Measurements from ENCODE around the gene DARS2. TPM values are rescaled to one million over a fixed set of nuclear protein-coding genes. Genes with fewer than 3 reads are reported as not detected.
"Not testable (repeated sequence)": the region's sequence is repeated elsewhere in the genome, so short reads cannot be mapped to it uniquely, and the experiment has no call there.

Gene DARS2
- total RNA-seq (10 to 100 TPM; 39.4 to 42.5 TPM), polyA plus RNA-seq (9.4 TPM)

GRCh38 chr1:173824315-173825081 lies at the start of gene DARS2, which contains the start of gene CENPL:
Gene DARS2, plus strand, starts transcription at chr1:173824673. Its CDS starts 557 bp downstream, at chr1:173825230.
Gene CENPL, minus strand, starts transcription at chr1:173824883. Its CDS starts 13,584 bp downstream, at chr1:173811299.
- H3K27me3 Mint-ChIP-seq, result no peaks in the 10 kb centered on the region
- H3K4me3 ChIP-seq (ENCODE audit: low read length), result peak within 1 kb of the TSS; percentile 95
- H3K4me1 Mint-ChIP-seq, result peaks cover 38 to 71% (median 57%) of the 10 kb centered on the region in 3 donors
- H3K27ac ChIP-seq (ENCODE audit: low read depth, low read length), result peak within 1 kb of the TSS; percentile 93
- peaks cover 18% of the 10 kb centered on the region for H3K4me1 ChIP-seq (ENCODE audit: insufficient read depth, low read length)
- peaks cover 0 to 19% (median 7%) of the 10 kb centered on the region in 3 donors for H3K36me3 Mint-ChIP-seq
- peak; percentile 79 to 93 (median 91) for DNase-seq
- ChIA-PET CTCF (interaction anchor here (0.7 to 2.8 kb wide), 12 partner anchors 10 to 1081 kb away, joined by 3 to 23 read pairs (median 4); partner anchors contain the start of genes GAS5, KLHL20 and ZBTB37), POLR2A (interaction anchor here (0.6 to 2.0 kb wide), 10 partner anchors 9 to 1175 kb away, joined by 3 to 15 read pairs (median 5); partner anchors contain the start of genes GAS5, KLHL20, PRDX6 and RC3H1)
- H3K4me3 Mint-ChIP-seq, result peak within 1 kb of the TSS; percentile 89 to 99 (median 92)
- no peaks in the 10 kb centered on the region for H3K36me3 ChIP-seq (ENCODE audit: insufficient read depth, low read length)
- no peaks in the 10 kb centered on the region for H3K9me3 ChIP-seq (ENCODE audit: low read length)
- no peaks in the 10 kb centered on the region for H3K9me3 Mint-ChIP-seq
- no peaks in the 10 kb centered on the region for H3K27me3 ChIP-seq (ENCODE audit: insufficient read depth, low read length, poor library complexity, severe bottlenecking)
- H3K27ac Mint-ChIP-seq, result peak within 1 kb of the TSS; percentile 89 to 99 (median 94)

GRCh38 chr1:173775578-173776226 lies 48.8 kb upstream of the DARS2 start:
- Mint-ChIP-seq H3K27ac (peak overlapping the region in 4 of 8 donors; percentile 12 to 84 (median 36)), H3K27me3 (no peaks in the 10 kb centered on the region), H3K36me3 (peaks cover 3 to 79% (median 28%) of the 10 kb centered on the region in 3 donors), H3K4me3 (no peak overlapping the region), H3K4me1 (peaks cover 4 to 34% (median 18%) of the 10 kb centered on the region in 3 donors), H3K9me3 (no peaks in the 10 kb centered on the region)
- Histone ChIP-seq H3K9me3 (ENCODE audit: low read length) (no peaks in the 10 kb centered on the region), H3K4me1 (ENCODE audit: insufficient read depth, low read length) (no peaks in the 10 kb centered on the region), H3K27ac (ENCODE audit: low read depth, low read length) (no peak overlapping the region), H3K36me3 (ENCODE audit: insufficient read depth, low read length) (peaks cover 16% of the 10 kb centered on the region), H3K4me3 (ENCODE audit: low read length) (no peak overlapping the region), H3K27me3 (ENCODE audit: insufficient read depth, low read length, poor library complexity, severe bottlenecking) (no peaks in the 10 kb centered on the region)
- POLR2A ChIA-PET, result no interaction called here
- CTCF ChIA-PET, result no interaction called here
- DNase-seq, result no peak

GRCh38 chr1:173779936-173780335 lies 44.5 kb upstream of the DARS2 start:
- H3K27ac Mint-ChIP-seq, result peak overlapping the region in 3 of 8 donors; percentile 7 to 23 (median 17)
- peaks cover 43% of the 10 kb centered on the region for H3K36me3 ChIP-seq (ENCODE audit: insufficient read depth, low read length)
- no peak overlapping the region for H3K4me3 Mint-ChIP-seq
- no peak for DNase-seq
- ChIA-PET CTCF (no interaction called here), POLR2A (no interaction called here)
- no peaks in the 10 kb centered on the region for H3K9me3 ChIP-seq (ENCODE audit: low read length)
- H3K27me3 Mint-ChIP-seq, result no peaks in the 10 kb centered on the region
- peaks cover 3 to 90% (median 32%) of the 10 kb centered on the region in 3 donors for H3K36me3 Mint-ChIP-seq
- no peak overlapping the region for H3K27ac ChIP-seq (ENCODE audit: low read depth, low read length)
- no peaks in the 10 kb centered on the region for H3K4me1 ChIP-seq (ENCODE audit: insufficient read depth, low read length)
- H3K9me3 Mint-ChIP-seq, result no peaks in the 10 kb centered on the region
- peaks cover 4 to 30% (median 15%) of the 10 kb centered on the region in 3 donors for H3K4me1 Mint-ChIP-seq
- H3K27me3 ChIP-seq (ENCODE audit: insufficient read depth, low read length, poor library complexity, severe bottlenecking), result no peaks in the 10 kb centered on the region
- no peak overlapping the region for H3K4me3 ChIP-seq (ENCODE audit: low read length)

GRCh38 chr1:173784997-173785396 lies 39.5 kb upstream of the DARS2 start:
- H3K36me3 ChIP-seq (ENCODE audit: insufficient read depth, low read length), result peaks cover 47% of the 10 kb centered on the region
- no peak overlapping the region for H3K4me3 Mint-ChIP-seq
- peaks cover 0 to 77% (median 14%) of the 10 kb centered on the region in 3 donors for H3K36me3 Mint-ChIP-seq
- no peak for DNase-seq
- no peaks in the 10 kb centered on the region for H3K27me3 ChIP-seq (ENCODE audit: insufficient read depth, low read length, poor library complexity, severe bottlenecking)
- ChIA-PET POLR2A (no interaction called here), CTCF (no interaction called here)
- peak overlapping the region in 1 of 8 donors; percentile 2 for H3K27ac Mint-ChIP-seq
- H3K4me1 Mint-ChIP-seq, result no peaks in the 10 kb centered on the region
- H3K9me3 Mint-ChIP-seq, result no peaks in the 10 kb centered on the region
- H3K27me3 Mint-ChIP-seq, result no peaks in the 10 kb centered on the region
- H3K4me3 ChIP-seq (ENCODE audit: low read length), result no peak overlapping the region
- H3K27ac ChIP-seq (ENCODE audit: low read depth, low read length), result no peak overlapping the region
- H3K4me1 ChIP-seq (ENCODE audit: insufficient read depth, low read length), result no peaks in the 10 kb centered on the region
- H3K9me3 ChIP-seq (ENCODE audit: low read length), result no peaks in the 10 kb centered on the region

GRCh38 chr1:173789841-173790240 lies 34.6 kb upstream of the DARS2 start:
- Mint-ChIP-seq H3K4me3 (no peak overlapping the region), H3K9me3 (no peaks in the 10 kb centered on the region), H3K36me3 (peaks cover 0 to 37% (median 4%) of the 10 kb centered on the region in 3 donors), H3K4me1 (no peaks in the 10 kb centered on the region), H3K27ac (peak overlapping the region in 1 of 8 donors; percentile 56), H3K27me3 (no peaks in the 10 kb centered on the region)
- H3K4me3 ChIP-seq (ENCODE audit: low read length), result no peak overlapping the region
- H3K36me3 ChIP-seq (ENCODE audit: insufficient read depth, low read length), result peaks cover 17% of the 10 kb centered on the region
- no peak overlapping the region for H3K27ac ChIP-seq (ENCODE audit: low read depth, low read length)
- ChIA-PET POLR2A (interaction anchor here (0.6 kb wide), 2 partner anchors 78 to 600 kb away, joined by 3 to 4 read pairs; partner anchors contain the start of genes GAS5 and ZBTB37), CTCF (no interaction called here)
- no peak for DNase-seq
- no peaks in the 10 kb centered on the region for H3K4me1 ChIP-seq (ENCODE audit: insufficient read depth, low read length)
- no peaks in the 10 kb centered on the region for H3K9me3 ChIP-seq (ENCODE audit: low read length)
- H3K27me3 ChIP-seq (ENCODE audit: insufficient read depth, low read length, poor library complexity, severe bottlenecking), result no peaks in the 10 kb centered on the region

- no peak for DNase-seq
- H3K27me3 Mint-ChIP-seq, result no peaks in the 10 kb centered on the region
- H3K4me3 ChIP-seq (ENCODE audit: low read length), result no peak overlapping the region
- ChIA-PET POLR2A (interaction anchor here (0.5 kb wide), 1 partner anchor 903 kb away, joined by 6 read pairs; no protein-coding TSS in a partner anchor), CTCF (no interaction called here)
- no peaks in the 10 kb centered on the region for H3K36me3 ChIP-seq (ENCODE audit: insufficient read depth, low read length)
- no peaks in the 10 kb centered on the region for H3K9me3 Mint-ChIP-seq
- peak overlapping the region in 1 of 8 donors; percentile 10 for H3K27ac Mint-ChIP-seq
- no peaks in the 10 kb centered on the region for H3K27me3 ChIP-seq (ENCODE audit: insufficient read depth, low read length, poor library complexity, severe bottlenecking)
- H3K4me1 ChIP-seq (ENCODE audit: insufficient read depth, low read length), result no peaks in the 10 kb centered on the region
- H3K27ac ChIP-seq (ENCODE audit: low read depth, low read length), result no peak overlapping the region
- no peaks in the 10 kb centered on the region for H3K4me1 Mint-ChIP-seq
- H3K9me3 ChIP-seq (ENCODE audit: low read length), result no peaks in the 10 kb centered on the region
- no peak overlapping the region for H3K4me3 Mint-ChIP-seq
- peaks cover 4 to 20% (median 4%) of the 10 kb centered on the region in 3 donors for H3K36me3 Mint-ChIP-seq
Observed at GRCh38 chr1:173798078-173798477, 26.4 kb upstream of the DARS2 start.

- H3K36me3 ChIP-seq (ENCODE audit: insufficient read depth, low read length); H3K27ac ChIP-seq (ENCODE audit: low read depth, low read length); CTCF ChIA-PET; DNase-seq; H3K4me3 Mint-ChIP-seq; H3K27me3 Mint-ChIP-seq; H3K4me1 Mint-ChIP-seq; H3K4me3 ChIP-seq (ENCODE audit: low read length); POLR2A ChIA-PET; H3K4me1 ChIP-seq (ENCODE audit: insufficient read depth, low read length); H3K9me3 ChIP-seq (ENCODE audit: low read length); H3K27me3 ChIP-seq (ENCODE audit: insufficient read depth, low read length, poor library complexity, severe bottlenecking); H3K9me3 Mint-ChIP-seq: not testable (repeated sequence)
- H3K36me3 Mint-ChIP-seq, result peaks cover 4 to 34% (median 7%) of the 10 kb centered on the region in 3 donors
- peak overlapping the region in 1 of 8 donors; percentile 74 for H3K27ac Mint-ChIP-seq
Observed at GRCh38 chr1:173799995-173800394, 24.5 kb upstream of the DARS2 start.

- Histone ChIP-seq H3K27ac (ENCODE audit: low read depth, low read length) (no peak overlapping the region), H3K27me3 (ENCODE audit: insufficient read depth, low read length, poor library complexity, severe bottlenecking) (no peaks in the 10 kb centered on the region), H3K4me3 (ENCODE audit: low read length) (no peak overlapping the region), H3K36me3 (ENCODE audit: insufficient read depth, low read length) (no peaks in the 10 kb centered on the region), H3K4me1 (ENCODE audit: insufficient read depth, low read length) (no peaks in the 10 kb centered on the region), H3K9me3 (ENCODE audit: low read length) (no peaks in the 10 kb centered on the region)
- Mint-ChIP-seq H3K4me1 (no peaks in the 10 kb centered on the region), H3K9me3 (no peaks in the 10 kb centered on the region), H3K27ac (no peak overlapping the region), H3K36me3 (peaks cover 8 to 54% (median 13%) of the 10 kb centered on the region in 3 donors), H3K4me3 (no peak overlapping the region), H3K27me3 (no peaks in the 10 kb centered on the region)
- no peak for DNase-seq
- ChIA-PET POLR2A (no interaction called here), CTCF (no interaction called here)
Observed at GRCh38 chr1:173802961-173803360, 21.5 kb upstream of the DARS2 start.
